Measurements from ENCODE around the gene RND2. TPM values are rescaled to one million over a fixed set of nuclear protein-coding genes. Genes with fewer than 3 reads are reported as not detected.

The RND2 gene
- total and polyA plus RNA-seq, 9 of the 15 experiments (the other 6 are each of a cell fraction or from before 2014, with no cell fraction given): 0.15 to 1.9 (median 0.98) TPM

- TF ChIP-seq, protein P1, sequence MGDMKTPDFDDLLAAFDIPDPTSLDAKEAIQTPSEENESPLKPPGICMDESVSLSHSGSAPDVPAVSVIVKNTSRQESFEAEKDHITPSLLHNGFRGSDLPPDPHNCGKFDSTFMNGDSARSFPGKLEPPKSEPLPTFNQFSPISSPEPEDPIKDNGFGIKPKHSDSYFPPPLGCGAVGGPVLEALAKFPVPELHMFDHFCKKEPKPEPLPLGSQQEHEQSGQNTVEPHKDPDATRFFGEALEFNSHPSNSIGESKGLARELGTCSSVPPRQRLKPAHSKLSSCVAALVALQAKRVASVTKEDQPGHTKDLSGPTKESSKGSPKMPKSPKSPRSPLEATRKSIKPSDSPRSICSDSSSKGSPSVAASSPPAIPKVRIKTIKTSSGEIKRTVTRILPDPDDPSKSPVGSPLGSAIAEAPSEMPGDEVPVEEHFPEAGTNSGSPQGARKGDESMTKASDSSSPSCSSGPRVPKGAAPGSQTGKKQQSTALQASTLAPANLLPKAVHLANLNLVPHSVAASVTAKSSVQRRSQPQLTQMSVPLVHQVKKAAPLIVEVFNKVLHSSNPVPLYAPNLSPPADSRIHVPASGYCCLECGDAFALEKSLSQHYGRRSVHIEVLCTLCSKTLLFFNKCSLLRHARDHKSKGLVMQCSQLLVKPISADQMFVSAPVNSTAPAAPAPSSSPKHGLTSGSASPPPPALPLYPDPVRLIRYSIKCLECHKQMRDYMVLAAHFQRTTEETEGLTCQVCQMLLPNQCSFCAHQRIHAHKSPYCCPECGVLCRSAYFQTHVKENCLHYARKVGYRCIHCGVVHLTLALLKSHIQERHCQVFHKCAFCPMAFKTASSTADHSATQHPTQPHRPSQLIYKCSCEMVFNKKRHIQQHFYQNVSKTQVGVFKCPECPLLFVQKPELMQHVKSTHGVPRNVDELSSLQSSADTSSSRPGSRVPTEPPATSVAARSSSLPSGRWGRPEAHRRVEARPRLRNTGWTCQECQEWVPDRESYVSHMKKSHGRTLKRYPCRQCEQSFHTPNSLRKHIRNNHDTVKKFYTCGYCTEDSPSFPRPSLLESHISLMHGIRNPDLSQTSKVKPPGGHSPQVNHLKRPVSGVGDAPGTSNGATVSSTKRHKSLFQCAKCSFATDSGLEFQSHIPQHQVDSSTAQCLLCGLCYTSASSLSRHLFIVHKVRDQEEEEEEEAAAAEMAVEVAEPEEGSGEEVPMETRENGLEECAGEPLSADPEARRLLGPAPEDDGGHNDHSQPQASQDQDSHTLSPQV (IDR thresholded peaks at IDR 0.05): peak; percentile 51; the same call in 1 of the 2 replicates
- TF ChIP-seq DPF2 (IDR thresholded peaks at IDR 0.05) (peak; percentile 76), GABPB2 (CRISPR knock-in tag; conservative IDR thresholded peaks at IDR 0.05) (no peak), ZNF239 (CRISPR knock-in tag; IDR thresholded peaks at IDR 0.05) (no peak), MXI1 (IDR thresholded peaks at IDR 0.05; ENCODE audit: low read depth, low read length) (peak; percentile 94), SRF (CRISPR knock-in tag; IDR thresholded peaks at IDR 0.05) (0 out of 4 replicates have a peak, but pooled peaks of 1 of the 2 experiments have one; percentile 22), POLR2AphosphoS5 (IDR thresholded peaks at IDR 0.05; ENCODE audit: control insufficient read depth, insufficient read depth, low read depth, low read length) (peak; percentile 77), ZNF263 (CRISPR knock-in tag; IDR thresholded peaks at IDR 0.05; ENCODE audit: borderline replicate concordance) (peak; percentile 34; the same call in 1 of the 2 replicates), POLR2G (IDR thresholded peaks at IDR 0.05; ENCODE audit: low read depth, low read length) (peak; percentile 74), ZNF311 (CRISPR knock-in tag; IDR thresholded peaks at IDR 0.05) (no peak), PTRF (tag; IDR thresholded peaks at IDR 0.05) (no peak), TGIF2 (CRISPR knock-in tag; IDR thresholded peaks at IDR 0.05) (no peak), BRD9 (IDR thresholded peaks at IDR 0.05; ENCODE audit: low read depth, partially characterized antibody) (peak; percentile 65), LCOR (CRISPR knock-in tag; IDR thresholded peaks at IDR 0.05) (peak; percentile 93), KDM4B (IDR thresholded peaks at IDR 0.05; ENCODE audit: borderline replicate concordance in 2 of 2, low read depth in 1 of 2) (peak in 1 of 2 experiments; percentile 62; a peak in 1 of 4 replicates), POLR2B (IDR thresholded peaks at IDR 0.05; ENCODE audit: low read depth, partially characterized antibody) (peak; percentile 65), HOMEZ (CRISPR knock-in tag; IDR thresholded peaks at IDR 0.05) (no peak), TAF9B (IDR thresholded peaks at IDR 0.05; ENCODE audit: partially characterized antibody) (peak; percentile 9), MYC (IDR thresholded peaks at IDR 0.05; ENCODE audit: low read depth, low read length) (peak; percentile 83), MYC (CRISPR knock-in tag; IDR thresholded peaks at IDR 0.05; ENCODE audit: borderline replicate concordance, low read depth) (no peak), RAD21 (CRISPR knock-in tag; conservative IDR thresholded peaks at IDR 0.05 in 1 of 2, IDR thresholded peaks at IDR 0.05 in 1 of 2) (peak; percentile 75 to 87), EP300 (IDR thresholded peaks at IDR 0.05; ENCODE audit: low read length) (peak; percentile 62)
These were observed at the start of gene RND2 (continued) for GRCh38 chr17:43024407-43025289.

Measured in K562 (cell line).